ENCODE data around the gene CISD2.
"Not testable (repeated sequence)": the region's sequence is repeated elsewhere in the genome, so short reads cannot be mapped to it uniquely, and the experiment has no call there.

The CISD2 gene

DNA sequence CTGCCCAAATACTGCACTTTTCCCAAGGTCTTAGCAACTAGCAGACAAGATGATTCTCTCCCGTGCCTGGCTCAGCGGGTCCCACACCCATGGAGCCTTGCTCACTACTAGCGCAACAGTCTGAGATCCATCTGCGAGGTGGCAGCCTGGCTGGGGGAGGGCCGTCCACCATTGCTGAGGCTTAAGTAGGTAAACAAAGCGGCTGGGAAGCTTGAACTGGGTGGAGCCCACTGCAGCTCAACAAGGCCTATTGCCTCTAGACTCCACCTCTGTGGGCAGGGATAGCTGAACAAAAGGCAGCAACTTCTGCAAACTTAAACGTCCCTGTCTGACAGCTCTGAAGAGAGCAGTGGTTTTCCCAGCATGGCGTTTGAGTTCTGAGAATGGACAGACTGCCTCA, 50.9 kb downstream of the CISD2 start:
- DNase-seq (ENCODE audit: low read depth), result not testable (repeated sequence)

DNA sequence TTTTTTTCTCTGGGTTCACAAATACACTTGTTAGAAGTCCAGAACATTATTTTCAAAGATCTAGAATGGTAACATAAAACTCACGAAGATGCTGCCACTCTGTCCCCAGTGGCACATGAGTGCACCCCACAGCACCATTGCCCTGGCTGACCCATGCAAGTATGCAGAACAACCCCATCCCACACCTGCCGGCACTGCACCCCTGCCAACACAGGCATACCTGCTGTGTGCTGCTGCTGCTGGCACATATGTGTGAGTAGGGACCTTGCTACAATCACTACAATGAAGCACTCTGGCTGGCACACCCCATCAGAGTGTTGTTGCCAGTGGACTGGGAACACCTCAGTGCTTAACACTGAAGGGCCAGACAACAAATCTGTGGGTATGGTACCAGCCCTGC, 66.9 kb downstream of the CISD2 start:
- no peak for DNase-seq (ENCODE audit: low read depth)

DNA sequence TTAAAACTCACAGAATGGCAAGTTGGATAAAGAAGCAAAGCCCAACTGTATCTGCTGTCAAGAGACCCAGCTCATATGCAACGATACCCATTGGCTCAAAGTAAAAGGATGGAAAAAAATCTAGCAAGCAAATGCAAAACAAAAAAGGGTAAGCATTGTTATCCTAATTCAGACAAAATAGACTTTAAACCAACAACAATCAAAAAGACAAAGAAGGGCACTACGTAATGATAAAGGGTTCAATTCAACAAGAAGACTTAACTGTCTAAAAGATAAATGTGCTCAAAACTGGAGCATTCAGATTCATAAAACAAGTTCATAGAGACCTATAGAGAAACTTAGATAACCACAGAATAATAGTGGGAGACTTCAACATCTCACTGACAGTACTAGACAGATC, 69.3 kb downstream of the CISD2 start:
- not testable (repeated sequence) for DNase-seq (ENCODE audit: low read depth)

Measured in HS-27A (cell line).